Stimulated activated naive CD8-positive, alpha-beta T cell treated with anti-CD3 and anti-CD28 coated beads, Interleukin-15, Interleukin-2, amounts not matched to agents 100 ng/mL and 50 ng/mL, for 24 hours (primary cell): Measurements from ENCODE around the gene CA7.
A peak's percentile ranks its signal among the peaks of the same experiment; 100 is the strongest.

Experiments used
- H3K27ac Mint-ChIP-seq: one replicate; pipeline ENCODE4 v1.8.0; 2021; ENCODE audit warnings: mild to moderate bottlenecking, mixed read lengths
- H3K27me3 Mint-ChIP-seq: one replicate; pipeline ENCODE4 v1.8.0; 2021; ENCODE audit warnings: mixed read lengths
- H3K36me3 Mint-ChIP-seq: one replicate; pipeline ENCODE4 v1.8.0; 2021; ENCODE audit warnings: low read depth, mixed read lengths
- H3K4me1 Mint-ChIP-seq: one replicate; pipeline ENCODE4 v1.8.0; 2021; ENCODE audit warnings: low read depth, mixed read lengths
- H3K4me3 Mint-ChIP-seq: one replicate; pipeline ENCODE4 v1.8.0; 2021; ENCODE audit warnings: mild to moderate bottlenecking, mixed read lengths
- H3K9me3 Mint-ChIP-seq: one replicate; pipeline ENCODE4 v1.8.0; 2021; ENCODE audit warnings: mixed read lengths

The CA7 gene

DNA sequence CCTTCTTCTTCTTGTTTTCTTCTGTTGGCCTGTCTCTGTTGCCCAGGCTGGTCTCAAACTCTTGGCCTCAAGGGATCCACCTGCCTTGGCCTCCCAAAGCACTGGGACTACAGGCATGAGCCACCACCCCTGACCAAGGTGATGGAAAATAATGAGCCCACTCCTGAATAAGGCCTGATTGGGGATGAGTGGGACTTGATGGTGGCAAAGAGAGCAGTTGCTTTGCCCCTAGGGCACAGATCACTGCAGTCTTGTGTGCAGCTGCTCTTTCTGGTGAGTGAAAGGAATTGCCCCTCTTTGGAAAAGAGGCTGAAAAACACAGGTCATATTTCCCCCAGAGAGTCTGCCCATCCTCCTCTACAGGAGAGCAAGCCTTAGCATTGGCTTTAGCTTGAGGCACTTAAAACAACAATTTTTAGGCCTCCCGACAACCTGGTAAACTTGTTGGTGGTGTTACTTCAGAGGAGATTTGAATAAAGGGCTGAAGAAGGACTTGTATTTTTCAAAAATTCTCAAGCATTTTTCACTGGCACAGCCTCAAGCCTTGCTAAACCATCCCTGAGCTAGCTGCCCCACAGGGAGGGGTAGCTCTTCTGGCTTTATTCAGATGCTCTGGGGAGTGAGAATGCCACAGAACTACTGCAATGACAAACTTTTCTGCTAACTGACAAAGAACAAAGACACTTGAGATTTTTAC, 30.0 kb downstream of the CA7 start:
- peaks cover 12% of the 10 kb centered on the region for H3K9me3 Mint-ChIP-seq
- H3K36me3 Mint-ChIP-seq: peaks cover 12% of the 10 kb centered on the region
- H3K4me1 Mint-ChIP-seq: peaks cover 62% of the 10 kb centered on the region
- peak overlapping the region; percentile 87 for H3K27ac Mint-ChIP-seq
- peak overlapping the region; percentile 43 for H3K4me3 Mint-ChIP-seq
- no peaks in the 10 kb centered on the region for H3K27me3 Mint-ChIP-seq

DNA sequence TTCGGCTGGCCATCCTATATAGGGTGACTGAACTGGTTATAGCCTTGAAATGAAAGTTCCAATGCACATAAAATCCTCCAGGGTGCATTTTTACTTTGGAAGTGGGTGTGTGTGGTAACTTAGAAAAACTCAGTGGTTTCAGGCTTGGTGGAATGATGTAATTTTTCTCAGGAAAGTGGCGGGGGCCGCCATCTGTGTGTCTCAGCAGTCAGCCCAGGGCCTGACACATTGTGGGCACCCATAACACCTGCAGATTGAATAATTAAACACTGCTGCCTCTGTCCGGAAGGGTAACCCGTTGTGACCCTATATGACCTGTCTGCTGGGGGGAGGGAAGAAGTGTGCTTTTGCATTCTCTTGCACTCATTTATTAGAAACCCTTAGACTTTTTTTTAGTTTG, 33.9 kb downstream of the CA7 start:
- Mint-ChIP-seq H3K27me3 (no peaks in the 10 kb centered on the region), H3K4me1 (peaks cover 78% of the 10 kb centered on the region), H3K27ac (peak overlapping the region; percentile 85), H3K36me3 (peaks cover 22% of the 10 kb centered on the region), H3K9me3 (peaks cover 12% of the 10 kb centered on the region), H3K4me3 (peak overlapping the region; percentile 64)

DNA sequence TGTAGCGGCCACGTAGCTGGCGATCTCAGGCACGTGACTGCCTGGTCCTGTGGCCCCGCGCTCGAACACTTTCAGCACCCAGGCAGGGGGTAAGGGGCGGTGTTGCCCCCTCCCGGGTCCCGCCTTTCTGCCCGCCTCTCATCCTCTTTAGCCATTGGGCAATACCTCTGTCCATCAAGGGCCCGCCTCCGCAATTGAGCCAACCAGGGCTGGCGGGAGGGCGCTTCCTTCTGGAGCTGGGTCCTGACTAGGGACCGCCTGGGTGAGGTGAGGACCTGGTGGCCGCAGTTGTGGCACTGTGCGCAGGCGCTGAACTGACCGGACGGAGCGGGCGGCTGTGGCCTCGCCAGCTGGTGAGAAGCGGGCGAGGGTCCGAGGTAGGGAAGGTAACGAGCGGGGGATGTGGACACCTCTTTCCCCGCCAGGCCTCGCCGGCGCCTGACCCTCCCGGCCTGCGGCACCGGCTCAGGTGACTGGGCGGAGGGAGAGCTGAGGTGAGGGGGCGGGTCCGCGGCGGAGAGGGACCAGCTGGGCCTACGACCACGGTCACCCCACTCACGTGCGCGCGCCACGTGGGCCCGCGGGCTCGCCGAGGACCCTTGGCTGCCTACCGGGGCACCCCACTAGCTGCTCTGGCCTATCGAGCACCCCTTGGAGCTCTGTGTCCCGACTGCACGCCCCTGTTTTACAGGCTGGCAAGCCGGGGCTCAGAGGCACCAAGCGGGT, 36.2 kb downstream of the CA7 start, which contains the start of gene PDP2:
Gene PDP2, plus strand, starts transcription at position 228 of the 726 bp plus-strand sequence. CDS start 3,770 bp downstream, outside the sequence.
- Mint-ChIP-seq H3K4me3 (peak within 1 kb of the TSS; percentile 96), H3K9me3 (peaks cover 12% of the 10 kb centered on the region), H3K4me1 (peaks cover 67% of the 10 kb centered on the region), H3K36me3 (peaks cover 34% of the 10 kb centered on the region), H3K27ac (peak within 1 kb of the TSS; percentile 97), H3K27me3 (no peaks in the 10 kb centered on the region)

DNA sequence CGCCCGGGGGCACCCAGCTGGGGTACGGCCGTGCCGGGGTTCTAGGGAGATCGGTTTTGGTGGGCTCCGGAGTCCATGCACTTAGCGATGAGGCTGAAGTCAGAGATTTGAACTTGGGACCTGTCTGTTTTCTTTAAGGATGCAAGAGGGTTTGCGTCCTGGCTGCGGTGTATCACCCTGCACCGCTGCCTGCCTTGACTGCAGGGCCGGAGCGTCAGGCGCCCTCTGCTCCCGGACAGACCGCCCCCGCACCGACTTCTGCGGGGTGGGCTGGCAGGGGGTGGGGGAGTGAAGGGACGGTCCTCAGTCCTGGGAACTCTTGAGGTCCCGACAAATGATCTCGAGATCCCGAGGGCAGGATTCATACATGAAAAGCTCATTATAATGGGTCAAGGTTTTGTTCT, 36.8 kb downstream of the CA7 start:
- H3K27ac Mint-ChIP-seq: peak overlapping the region; percentile 75
- H3K4me1 Mint-ChIP-seq: peaks cover 67% of the 10 kb centered on the region
- H3K9me3 Mint-ChIP-seq: peaks cover 11% of the 10 kb centered on the region
- H3K4me3 Mint-ChIP-seq: peak overlapping the region; percentile 96
- no peaks in the 10 kb centered on the region for H3K27me3 Mint-ChIP-seq
- H3K36me3 Mint-ChIP-seq: peaks cover 38% of the 10 kb centered on the region

DNA sequence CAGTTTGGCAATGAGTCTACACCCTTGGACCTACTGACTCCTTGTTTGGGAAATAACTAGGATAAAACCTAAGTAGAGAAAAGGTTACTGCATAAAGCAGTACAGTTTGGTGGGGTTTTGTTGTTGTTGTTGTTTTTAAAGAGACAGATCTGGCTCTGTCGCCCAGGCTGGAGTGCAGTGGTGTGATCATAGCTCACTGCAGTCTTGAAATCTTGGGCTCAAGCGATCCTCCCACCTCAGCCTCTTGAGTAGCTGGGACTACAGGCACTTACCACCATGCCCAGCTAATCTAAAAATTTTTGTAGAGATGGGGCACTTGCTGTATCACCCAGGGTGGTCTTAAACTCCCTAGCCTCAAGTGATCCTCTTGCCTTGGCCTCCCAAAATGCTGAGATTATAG, 37.3 kb downstream of the CA7 start:
- H3K36me3 Mint-ChIP-seq: peaks cover 38% of the 10 kb centered on the region
- no peaks in the 10 kb centered on the region for H3K27me3 Mint-ChIP-seq
- peak overlapping the region; percentile 96 for H3K4me3 Mint-ChIP-seq
- no peak overlapping the region for H3K27ac Mint-ChIP-seq
- peaks cover 66% of the 10 kb centered on the region for H3K4me1 Mint-ChIP-seq
- H3K9me3 Mint-ChIP-seq: peaks cover 5% of the 10 kb centered on the region

DNA sequence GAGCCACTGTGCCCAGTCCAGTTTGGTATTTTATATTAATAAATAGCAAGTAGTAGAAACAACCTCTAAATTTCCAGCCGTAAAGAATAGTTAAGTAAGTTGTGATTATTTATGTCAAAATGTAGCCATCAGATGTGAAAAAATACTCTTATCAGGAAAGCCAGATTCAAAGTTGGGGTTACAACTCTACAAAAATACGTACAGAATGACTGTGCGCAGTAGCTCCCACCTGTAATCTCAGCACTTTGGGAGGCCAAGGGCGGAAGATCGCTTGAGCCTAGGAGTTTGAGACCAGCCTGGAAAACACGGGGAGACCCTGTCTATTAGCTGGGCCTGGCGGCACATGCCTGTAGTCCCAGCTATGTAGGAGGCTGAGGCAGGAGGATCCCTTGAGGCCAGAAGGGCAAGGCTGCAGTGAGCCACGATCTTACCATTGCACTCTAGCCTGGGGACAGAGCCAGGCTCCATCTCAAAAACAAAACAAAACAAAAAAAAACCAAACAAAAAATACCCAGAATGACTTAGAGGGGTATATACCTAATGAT, 37.8 kb downstream of the CA7 start:
- no peak overlapping the region for H3K27ac Mint-ChIP-seq
- peak overlapping the region; percentile 96 for H3K4me3 Mint-ChIP-seq
- peaks cover 69% of the 10 kb centered on the region for H3K4me1 Mint-ChIP-seq
- H3K9me3 Mint-ChIP-seq: peaks cover 4% of the 10 kb centered on the region
- no peaks in the 10 kb centered on the region for H3K27me3 Mint-ChIP-seq
- H3K36me3 Mint-ChIP-seq: peaks cover 43% of the 10 kb centered on the region

DNA sequence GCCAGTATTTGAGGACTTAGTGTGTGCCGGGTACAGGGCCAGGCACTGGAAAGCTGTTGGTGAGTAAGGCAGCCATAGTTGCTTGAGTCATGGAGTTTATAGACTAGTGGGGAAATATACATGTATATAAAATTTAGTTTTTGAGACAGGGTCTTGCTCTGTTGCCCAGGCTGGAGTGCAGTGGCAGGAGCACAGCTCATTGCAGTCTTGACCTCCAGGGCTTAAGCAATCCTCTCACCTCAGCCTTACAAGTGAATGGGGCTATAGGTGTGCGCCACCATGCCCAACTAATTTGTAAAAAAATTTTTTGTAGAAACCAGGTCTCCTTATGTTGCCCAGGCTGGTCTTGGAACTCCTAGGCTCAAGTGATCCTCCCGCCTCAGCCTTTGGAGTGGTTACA, 38.5 kb downstream of the CA7 start:
- Mint-ChIP-seq H3K27ac (no peak overlapping the region), H3K4me3 (peak overlapping the region; percentile 96), H3K36me3 (peaks cover 48% of the 10 kb centered on the region), H3K27me3 (no peaks in the 10 kb centered on the region), H3K4me1 (peaks cover 72% of the 10 kb centered on the region), H3K9me3 (peaks cover 4% of the 10 kb centered on the region)

DNA sequence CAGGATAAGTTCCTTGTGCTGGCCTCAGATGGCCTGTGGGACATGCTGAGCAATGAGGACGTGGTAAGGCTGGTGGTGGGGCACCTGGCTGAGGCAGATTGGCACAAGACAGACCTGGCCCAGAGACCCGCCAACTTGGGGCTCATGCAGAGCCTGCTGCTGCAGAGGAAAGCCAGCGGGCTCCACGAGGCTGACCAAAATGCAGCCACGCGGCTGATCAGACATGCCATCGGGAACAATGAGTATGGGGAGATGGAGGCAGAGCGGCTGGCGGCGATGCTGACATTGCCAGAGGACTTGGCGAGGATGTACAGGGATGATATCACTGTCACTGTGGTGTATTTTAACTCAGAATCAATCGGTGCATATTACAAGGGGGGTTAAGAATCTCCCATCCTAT, 41.3 kb downstream of the CA7 start:
- Mint-ChIP-seq H3K4me1 (peaks cover 58% of the 10 kb centered on the region), H3K27me3 (no peaks in the 10 kb centered on the region), H3K27ac (no peak overlapping the region), H3K36me3 (peaks cover 60% of the 10 kb centered on the region), H3K4me3 (no peak overlapping the region), H3K9me3 (no peaks in the 10 kb centered on the region)

DNA sequence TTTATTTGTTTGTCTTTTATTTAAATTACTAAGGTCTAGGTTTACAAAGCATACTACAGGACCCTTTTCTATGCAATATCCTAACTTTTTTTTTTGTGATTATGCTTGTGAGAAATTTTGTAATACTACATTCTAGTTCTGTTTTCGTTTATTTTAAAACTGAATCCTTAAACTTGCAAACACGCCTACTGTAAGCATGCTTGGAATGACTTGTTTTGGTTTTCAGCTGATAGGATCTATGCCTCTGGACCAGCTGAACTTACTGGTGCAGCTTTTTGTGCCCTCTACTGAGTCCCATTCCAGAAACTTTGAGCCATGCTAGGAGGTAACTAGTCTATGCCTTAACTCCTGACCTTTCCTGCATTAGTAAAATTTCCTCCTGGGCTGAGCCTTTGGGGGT, 42.1 kb downstream of the CA7 start:
- Mint-ChIP-seq H3K9me3 (no peaks in the 10 kb centered on the region), H3K4me3 (no peak overlapping the region), H3K27ac (no peak overlapping the region), H3K4me1 (peaks cover 58% of the 10 kb centered on the region), H3K36me3 (peaks cover 64% of the 10 kb centered on the region), H3K27me3 (no peaks in the 10 kb centered on the region)

DNA sequence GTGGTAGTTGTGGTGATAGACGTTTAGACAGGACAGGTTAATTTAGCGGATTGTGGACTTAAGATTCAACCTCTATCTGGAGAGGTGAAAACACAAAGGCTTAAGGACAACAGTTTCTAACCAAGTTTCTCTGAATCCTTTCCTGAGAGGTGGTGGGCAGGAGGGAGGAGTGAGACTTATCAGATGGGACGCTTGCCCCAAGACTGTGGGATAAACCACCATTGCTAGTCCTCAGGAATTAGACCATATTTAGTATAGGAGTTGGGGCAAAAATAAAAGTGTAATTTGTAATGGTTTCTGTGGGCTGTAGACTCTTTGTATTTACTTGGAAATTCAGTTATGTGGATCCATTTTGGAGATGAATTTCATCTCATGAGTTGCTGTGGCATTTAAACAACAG, 42.7 kb downstream of the CA7 start:
- Mint-ChIP-seq H3K4me1 (peaks cover 52% of the 10 kb centered on the region), H3K36me3 (peaks cover 65% of the 10 kb centered on the region), H3K27ac (peak overlapping the region; percentile 31), H3K9me3 (no peaks in the 10 kb centered on the region), H3K27me3 (no peaks in the 10 kb centered on the region), H3K4me3 (no peak overlapping the region)

DNA sequence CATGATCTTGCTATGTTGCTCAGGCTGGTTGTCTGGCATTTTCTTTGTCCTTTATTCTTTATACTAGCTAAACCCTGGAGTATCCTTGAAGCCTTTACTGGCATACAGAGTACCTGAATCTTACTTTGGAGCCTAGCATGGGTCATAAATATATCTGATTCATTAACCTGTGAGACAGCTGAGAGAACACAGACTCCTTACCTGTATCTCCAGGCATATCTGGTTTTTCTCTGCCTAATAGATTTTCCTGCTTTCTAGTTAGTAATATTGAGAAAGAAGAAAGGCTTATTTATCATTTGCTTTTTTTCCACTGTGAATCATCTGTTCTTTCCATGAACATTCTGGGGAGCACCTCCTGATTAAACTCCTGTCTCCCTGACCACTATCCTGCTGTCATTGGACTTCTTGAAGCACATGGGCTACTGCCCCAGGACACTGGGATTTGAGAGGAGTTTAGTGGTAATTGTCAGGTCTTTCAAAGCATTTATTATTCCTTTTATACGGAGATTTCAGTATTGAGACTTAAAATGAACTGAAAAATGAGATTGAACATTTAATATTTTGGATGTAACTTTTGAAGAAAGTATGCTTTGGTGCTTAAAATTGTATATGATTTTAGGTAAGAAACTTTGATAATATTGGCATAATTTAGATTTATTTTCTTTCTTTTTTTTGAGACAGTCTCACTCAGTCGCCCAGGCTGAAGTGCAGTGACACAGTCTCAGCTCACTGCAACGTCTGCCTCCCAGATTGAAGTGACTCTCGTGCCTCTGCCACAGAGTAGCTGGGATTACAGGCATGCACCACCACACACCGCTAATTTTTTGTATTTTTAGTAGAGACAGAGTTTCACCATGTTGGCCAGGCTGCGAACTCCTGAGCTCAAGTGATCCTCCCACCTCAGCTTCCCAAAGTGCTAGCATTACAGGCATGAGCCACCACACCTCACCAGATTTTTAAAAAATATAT, 44.7 kb downstream of the CA7 start:
- no peak overlapping the region for H3K27ac Mint-ChIP-seq
- H3K4me1 Mint-ChIP-seq: peaks cover 51% of the 10 kb centered on the region
- no peak overlapping the region for H3K4me3 Mint-ChIP-seq
- H3K9me3 Mint-ChIP-seq: no peaks in the 10 kb centered on the region
- H3K36me3 Mint-ChIP-seq: peaks cover 56% of the 10 kb centered on the region
- no peaks in the 10 kb centered on the region for H3K27me3 Mint-ChIP-seq

DNA sequence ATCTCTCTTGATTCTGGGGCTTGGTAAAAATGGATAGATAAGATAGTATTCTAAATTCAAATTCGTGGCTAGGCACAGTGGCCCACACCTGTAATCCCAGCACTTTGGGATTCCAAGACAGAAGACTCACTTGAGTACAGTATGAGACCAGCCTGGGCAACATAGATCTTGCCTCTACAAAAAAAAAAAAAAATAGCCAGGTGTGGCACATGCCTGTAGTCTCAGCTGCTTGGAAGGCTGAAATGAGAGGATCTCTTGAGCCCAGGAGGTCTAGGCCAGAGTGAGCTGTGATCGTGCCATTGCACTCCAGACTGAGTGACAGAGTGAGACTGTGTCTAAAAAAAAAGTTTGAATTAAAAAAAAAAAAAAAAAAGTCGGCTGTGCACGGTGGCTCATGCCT, 45.4 kb downstream of the CA7 start:
- no peaks in the 10 kb centered on the region for H3K27me3 Mint-ChIP-seq
- peaks cover 48% of the 10 kb centered on the region for H3K4me1 Mint-ChIP-seq

DNA sequence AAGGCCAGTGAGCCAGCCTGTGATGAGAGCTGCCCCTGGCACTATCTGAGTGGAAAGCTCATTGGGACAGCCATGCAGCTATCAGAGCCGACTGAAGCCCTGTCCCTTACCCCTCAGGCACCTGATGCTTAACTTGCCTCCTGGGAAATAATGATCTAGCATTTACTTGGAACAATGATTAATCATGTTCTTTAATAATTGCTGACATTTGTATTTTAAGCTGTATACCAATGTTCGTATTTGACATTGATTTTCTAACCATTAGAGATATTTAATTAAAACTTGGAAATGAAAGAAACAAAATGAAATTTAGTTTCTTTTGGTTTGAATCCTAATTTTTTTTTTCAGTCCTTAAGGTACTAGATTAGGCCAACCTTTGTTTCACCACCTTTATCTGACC, 46.6 kb downstream of the CA7 start:
- Mint-ChIP-seq H3K27me3 (no peaks in the 10 kb centered on the region), H3K9me3 (no peaks in the 10 kb centered on the region), H3K36me3 (peaks cover 44% of the 10 kb centered on the region), H3K4me3 (no peak overlapping the region), H3K27ac (no peak overlapping the region), H3K4me1 (peaks cover 39% of the 10 kb centered on the region)

More for the DNA sequence above, 45.4 kb downstream of the CA7 start:
- Mint-ChIP-seq H3K27ac (no peak overlapping the region), H3K4me3 (no peak overlapping the region), H3K36me3 (peaks cover 51% of the 10 kb centered on the region), H3K9me3 (no peaks in the 10 kb centered on the region)

DNA sequence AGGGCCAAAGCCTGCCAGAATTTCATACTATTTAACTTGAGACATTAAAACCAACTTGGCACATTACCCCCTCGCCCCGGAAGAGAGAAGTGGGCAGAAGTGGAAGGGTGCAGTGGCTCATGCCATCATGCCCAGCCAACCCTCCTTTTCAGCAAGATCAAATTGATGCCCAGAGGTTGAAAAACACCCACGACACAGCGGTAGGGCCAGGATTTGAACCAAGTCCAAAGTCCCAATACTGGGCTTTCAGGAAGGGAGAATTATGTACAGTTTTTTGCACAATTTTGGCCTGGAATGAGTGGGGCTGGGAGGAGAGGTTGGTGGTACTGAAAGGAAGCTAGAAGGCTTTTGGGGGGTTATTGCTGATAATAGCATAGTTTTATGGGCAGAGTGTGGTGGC, 47.1 kb downstream of the CA7 start:
- no peak overlapping the region for H3K27ac Mint-ChIP-seq
- H3K27me3 Mint-ChIP-seq: no peaks in the 10 kb centered on the region
- peaks cover 33% of the 10 kb centered on the region for H3K4me1 Mint-ChIP-seq
- no peak overlapping the region for H3K4me3 Mint-ChIP-seq
- peaks cover 39% of the 10 kb centered on the region for H3K36me3 Mint-ChIP-seq
- no peaks in the 10 kb centered on the region for H3K9me3 Mint-ChIP-seq
